Stimulated activated naive CD8-positive, alpha-beta T cell treated with anti-CD3 and anti-CD28 coated beads, Interleukin-15, Interleukin-2, amounts not matched to agents 100 ng/mL and 50 ng/mL, for 24 hours (primary cell): ENCODE data around the gene MANBA.
"Not testable (repeated sequence)": the region's sequence is repeated elsewhere in the genome, so short reads cannot be mapped to it uniquely, and the experiment has no call there.

Experiments
- H3K27ac Mint-ChIP-seq: one replicate; pipeline ENCODE4 v1.8.0; 2021; ENCODE audit warnings: mild to moderate bottlenecking, mixed read lengths
- H3K27me3 Mint-ChIP-seq: one replicate; pipeline ENCODE4 v1.8.0; 2021; ENCODE audit warnings: mixed read lengths
- H3K36me3 Mint-ChIP-seq: one replicate; pipeline ENCODE4 v1.8.0; 2021; ENCODE audit warnings: low read depth, mixed read lengths
- H3K4me1 Mint-ChIP-seq: one replicate; pipeline ENCODE4 v1.8.0; 2021; ENCODE audit warnings: low read depth, mixed read lengths
- H3K4me3 Mint-ChIP-seq: one replicate; pipeline ENCODE4 v1.8.0; 2021; ENCODE audit warnings: mild to moderate bottlenecking, mixed read lengths
- H3K9me3 Mint-ChIP-seq: one replicate; pipeline ENCODE4 v1.8.0; 2021; ENCODE audit warnings: mixed read lengths

MANBA gene

DNA sequence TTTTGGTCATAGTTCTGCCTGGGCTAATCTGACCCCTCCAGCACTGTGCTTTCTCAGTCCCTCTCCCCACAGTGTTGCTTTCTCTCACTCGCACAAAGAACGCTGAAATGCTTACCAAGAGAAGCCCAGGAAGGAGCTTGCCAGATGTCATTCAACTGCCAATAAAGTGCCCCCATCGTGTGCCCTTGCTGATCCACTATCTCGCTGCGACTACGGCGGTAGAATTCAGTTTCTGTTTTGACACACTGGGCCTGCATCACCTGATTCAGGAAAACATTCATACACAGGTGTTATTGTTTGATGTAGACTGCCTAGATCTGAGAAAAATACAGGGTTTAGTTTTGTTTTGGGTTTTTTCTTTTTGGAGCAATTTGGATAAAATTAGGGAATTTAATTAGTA, 121.2 kb downstream of the MANBA start:
- no peaks in the 10 kb centered on the region for H3K9me3 Mint-ChIP-seq
- H3K27me3 Mint-ChIP-seq: no peaks in the 10 kb centered on the region
- H3K4me1 Mint-ChIP-seq: peaks cover 5% of the 10 kb centered on the region
- peak overlapping the region; percentile 65 for H3K27ac Mint-ChIP-seq
- peaks cover 27% of the 10 kb centered on the region for H3K36me3 Mint-ChIP-seq
- H3K4me3 Mint-ChIP-seq: peak overlapping the region; percentile 66

DNA sequence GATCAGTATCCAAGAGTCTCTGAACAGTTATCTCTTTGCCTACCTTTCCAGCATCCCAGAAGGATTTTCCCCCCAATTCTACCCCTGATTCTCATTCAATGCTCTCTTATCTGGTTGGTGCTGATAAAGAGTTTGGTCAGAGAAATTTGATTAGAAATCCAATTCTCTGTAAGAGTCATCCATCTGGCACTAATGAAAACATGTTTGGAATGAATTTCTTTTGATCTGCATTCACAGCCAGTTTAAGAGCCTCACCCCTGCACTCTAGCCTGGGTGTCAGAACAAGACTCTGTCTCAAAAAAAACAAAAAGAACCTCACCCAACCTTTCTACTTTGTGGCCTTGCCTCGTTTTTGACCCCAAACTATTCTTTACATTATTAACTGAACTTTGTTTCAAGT, 122.1 kb downstream of the MANBA start:
- Mint-ChIP-seq H3K27ac (no peak overlapping the region), H3K27me3 (no peaks in the 10 kb centered on the region), H3K9me3 (no peaks in the 10 kb centered on the region), H3K36me3 (peaks cover 27% of the 10 kb centered on the region), H3K4me3 (no peak overlapping the region), H3K4me1 (peaks cover 5% of the 10 kb centered on the region)

DNA sequence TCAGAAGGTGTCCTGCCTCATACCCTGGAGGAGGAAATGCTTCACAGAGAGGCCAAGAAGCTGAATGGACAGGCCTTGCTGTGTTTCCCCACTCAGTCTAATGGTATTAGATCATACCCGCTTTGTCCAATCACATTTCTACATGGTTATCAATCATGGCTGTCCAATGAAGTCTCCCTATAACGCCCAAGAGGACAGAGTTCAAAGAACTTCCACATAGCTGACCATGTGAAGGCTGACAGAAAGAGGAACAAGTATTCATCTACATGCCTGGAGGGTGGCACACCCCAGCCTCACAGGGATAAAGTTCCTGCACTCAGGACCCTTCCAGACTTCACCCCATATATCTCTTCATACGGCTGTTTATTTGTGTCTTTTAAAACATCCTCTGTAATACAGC, 123.4 kb downstream of the MANBA start:
- Mint-ChIP-seq H3K4me3 (no peak overlapping the region), H3K36me3 (peaks cover 27% of the 10 kb centered on the region), H3K9me3 (no peaks in the 10 kb centered on the region), H3K4me1 (peaks cover 5% of the 10 kb centered on the region), H3K27ac (no peak overlapping the region), H3K27me3 (no peaks in the 10 kb centered on the region)

DNA sequence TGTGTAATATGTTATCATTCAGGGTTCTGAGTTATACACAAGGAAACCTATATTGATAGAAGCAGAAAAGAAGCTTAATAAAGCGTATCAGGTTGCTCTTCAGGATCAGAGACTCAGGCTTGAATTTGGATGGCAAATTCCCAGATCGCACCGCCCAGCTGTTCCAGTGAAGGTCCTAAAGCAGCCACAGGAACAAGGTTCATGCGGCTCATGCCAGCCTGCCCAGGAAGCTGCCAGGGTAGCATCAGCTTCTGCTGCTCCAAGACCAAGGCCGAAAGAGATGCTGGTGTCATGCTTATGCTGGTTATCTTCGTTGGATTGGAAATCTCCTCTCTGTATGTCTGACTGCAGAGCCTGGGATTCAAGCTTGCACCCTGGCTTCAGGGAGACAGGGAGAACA, 127.7 kb downstream of the MANBA start:
- H3K27ac Mint-ChIP-seq: no peak overlapping the region
- no peaks in the 10 kb centered on the region for H3K27me3 Mint-ChIP-seq
- H3K36me3 Mint-ChIP-seq: peaks cover 20% of the 10 kb centered on the region
- H3K9me3 Mint-ChIP-seq: no peaks in the 10 kb centered on the region
- no peak overlapping the region for H3K4me3 Mint-ChIP-seq
- H3K4me1 Mint-ChIP-seq: peaks cover 42% of the 10 kb centered on the region

DNA sequence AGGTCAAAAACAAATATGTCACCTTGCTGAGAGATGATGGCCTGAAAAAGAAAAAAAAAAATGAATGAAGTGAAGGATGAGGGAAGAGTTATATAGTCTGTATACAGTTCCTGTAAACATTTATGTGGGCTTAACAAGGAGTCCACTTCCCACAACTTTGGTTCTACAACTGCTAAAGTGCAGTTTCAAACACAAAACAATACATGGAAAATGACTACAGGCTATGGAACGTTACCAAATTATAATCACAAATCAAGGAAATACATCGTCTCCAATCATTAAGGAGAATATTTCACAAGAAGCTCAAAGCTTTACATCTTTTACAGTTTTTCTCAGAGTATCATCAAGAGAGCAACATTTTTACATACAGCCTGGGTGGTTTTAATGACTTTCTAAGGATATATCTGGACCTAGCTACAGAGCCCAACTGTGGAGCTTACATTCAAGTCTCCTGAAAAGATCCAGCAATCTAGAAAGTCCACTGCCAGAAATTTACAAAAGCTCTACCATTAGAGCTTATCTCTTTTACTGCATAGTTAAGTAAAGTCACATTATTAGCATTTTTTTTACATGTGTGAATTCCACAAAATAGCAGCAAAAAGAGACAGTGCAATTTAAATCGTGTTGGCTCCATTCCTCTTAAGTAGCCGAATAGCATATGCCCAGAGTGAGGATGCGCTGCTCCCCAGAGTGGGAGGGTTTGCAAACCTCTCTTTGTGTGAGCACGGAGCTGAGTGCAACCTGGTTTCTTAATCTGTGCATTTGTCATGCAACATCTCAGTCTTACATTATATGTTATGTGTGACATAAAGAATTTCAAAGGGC, 128.3 kb downstream of the MANBA start:
- Mint-ChIP-seq H3K4me3 (no peak overlapping the region), H3K36me3 (peaks cover 20% of the 10 kb centered on the region), H3K4me1 (peaks cover 48% of the 10 kb centered on the region), H3K27me3 (no peaks in the 10 kb centered on the region), H3K27ac (no peak overlapping the region), H3K9me3 (no peaks in the 10 kb centered on the region)

DNA sequence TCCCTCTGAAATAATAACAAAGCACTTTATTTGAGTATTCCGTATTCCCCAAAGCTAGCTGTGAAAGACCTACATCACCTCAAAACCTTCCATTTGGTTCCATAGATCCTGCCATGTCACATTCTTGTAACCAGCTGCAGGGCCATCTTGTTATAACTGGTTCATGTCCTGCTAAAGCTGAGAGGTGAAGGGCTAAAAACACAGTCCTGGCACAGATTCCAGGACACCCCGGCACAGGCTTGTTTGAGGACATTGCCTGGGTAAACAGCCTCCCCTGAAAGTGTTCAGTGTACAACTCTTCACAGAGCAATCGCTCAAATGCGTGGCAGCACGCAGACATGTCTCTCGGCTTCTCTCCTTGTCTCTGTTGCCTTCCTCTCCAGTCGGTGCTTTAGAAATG, 129.2 kb downstream of the MANBA start:
- Mint-ChIP-seq H3K36me3 (peaks cover 16% of the 10 kb centered on the region), H3K4me3 (no peak overlapping the region), H3K9me3 (no peaks in the 10 kb centered on the region), H3K27ac (no peak overlapping the region), H3K4me1 (peaks cover 57% of the 10 kb centered on the region), H3K27me3 (no peaks in the 10 kb centered on the region)

DNA sequence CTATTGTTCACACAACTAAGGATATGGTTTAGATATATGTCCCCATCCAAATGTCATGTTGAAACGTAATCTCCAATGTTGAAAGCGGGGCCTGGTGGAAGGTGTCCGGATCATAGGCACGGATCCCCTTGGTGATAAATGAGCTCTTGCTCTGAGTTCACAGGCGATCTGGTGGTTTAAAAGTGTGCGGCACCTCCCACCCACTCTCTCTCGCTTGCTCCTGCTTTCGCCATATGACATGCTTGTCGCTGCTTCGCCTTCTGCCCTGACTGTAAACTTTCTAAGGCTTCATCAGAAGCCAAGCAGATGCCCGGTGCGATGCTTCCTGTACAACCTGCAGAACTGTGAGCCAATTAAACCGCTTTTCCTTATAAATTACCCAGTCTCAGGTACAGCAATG, 131.1 kb downstream of the MANBA start:
- Mint-ChIP-seq H3K27ac (no peak overlapping the region), H3K9me3 (no peaks in the 10 kb centered on the region), H3K4me1 (peaks cover 67% of the 10 kb centered on the region), H3K4me3 (peak overlapping the region; percentile 15), H3K36me3 (peaks cover 8% of the 10 kb centered on the region), H3K27me3 (no peaks in the 10 kb centered on the region)

DNA sequence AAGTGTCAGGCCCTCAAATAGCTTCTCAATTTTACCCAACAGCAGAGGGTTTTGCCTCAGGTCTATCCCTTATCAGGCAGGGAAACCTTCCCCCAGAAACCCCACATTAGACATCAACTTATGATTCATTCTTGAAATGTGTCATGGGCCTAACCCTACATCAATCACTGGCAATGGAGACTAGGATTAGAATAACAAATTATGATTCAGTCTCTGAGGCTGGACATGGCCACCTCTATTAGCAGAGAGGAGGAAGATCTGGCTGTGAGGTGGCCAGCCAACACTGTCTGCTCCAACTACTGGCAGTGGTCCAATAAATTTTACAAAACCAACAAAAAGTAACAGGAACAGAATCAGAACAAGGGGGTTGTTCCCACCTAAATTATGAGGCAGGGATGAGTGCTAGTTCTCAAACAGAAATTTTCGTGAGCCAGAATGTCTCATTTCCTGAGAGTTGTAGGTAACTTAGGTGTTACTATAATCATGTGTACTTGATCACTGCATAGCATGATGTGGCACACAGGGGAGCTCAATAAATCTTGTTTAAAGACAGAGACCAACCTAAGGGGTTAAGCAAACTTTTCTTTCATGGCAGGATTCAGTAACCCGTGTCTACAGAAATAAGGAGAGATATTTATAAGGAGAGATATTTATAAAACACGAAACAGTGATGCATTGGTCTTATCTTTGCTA, 132.8 kb downstream of the MANBA start:
- H3K27me3 Mint-ChIP-seq: no peaks in the 10 kb centered on the region
- peak overlapping the region; percentile 6 for H3K4me3 Mint-ChIP-seq
- H3K9me3 Mint-ChIP-seq: no peaks in the 10 kb centered on the region
- peaks cover 8% of the 10 kb centered on the region for H3K36me3 Mint-ChIP-seq
- peaks cover 72% of the 10 kb centered on the region for H3K4me1 Mint-ChIP-seq
- H3K27ac Mint-ChIP-seq: peak overlapping the region; percentile 87

DNA sequence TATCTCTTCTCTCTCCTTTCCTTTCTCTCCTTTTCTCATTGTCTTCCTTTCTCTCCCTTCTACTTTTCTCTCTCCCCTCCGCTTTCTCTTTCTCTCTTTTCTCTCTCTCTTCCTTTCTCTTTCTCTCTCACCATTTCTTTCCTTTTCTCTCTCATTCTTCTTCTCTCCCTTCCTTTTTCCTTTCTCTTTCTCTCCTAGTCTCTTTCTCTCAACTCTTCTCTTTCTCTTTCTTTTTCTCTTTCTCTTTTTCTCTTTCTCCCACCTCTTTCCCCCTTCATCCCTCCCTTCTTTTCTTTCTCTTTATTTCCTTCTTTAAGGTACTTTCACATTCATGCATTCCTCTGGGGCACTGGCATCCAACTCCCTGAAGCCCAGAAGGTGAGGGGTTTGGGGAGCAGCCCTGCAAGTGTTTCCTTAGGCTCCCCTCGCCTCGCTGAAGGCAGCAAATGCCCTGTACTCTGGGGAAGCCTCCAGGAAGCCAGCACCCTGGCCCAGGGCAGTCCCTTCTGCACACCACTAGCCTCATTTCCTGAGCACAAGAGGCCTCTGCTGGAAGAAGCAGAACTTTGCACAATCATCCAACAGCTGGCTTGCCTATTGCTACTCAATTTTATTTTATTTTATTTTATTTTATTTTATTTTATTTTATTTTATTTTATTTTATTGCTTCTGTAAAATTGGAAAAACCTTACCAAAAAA, 135.4 kb downstream of the MANBA start:
- Mint-ChIP-seq H3K27ac (peak overlapping the region; percentile 74), H3K4me1 (peaks cover 62% of the 10 kb centered on the region), H3K9me3 (no peaks in the 10 kb centered on the region), H3K27me3 (no peaks in the 10 kb centered on the region), H3K36me3 (no peaks in the 10 kb centered on the region), H3K4me3 (peak overlapping the region; percentile 59)

DNA sequence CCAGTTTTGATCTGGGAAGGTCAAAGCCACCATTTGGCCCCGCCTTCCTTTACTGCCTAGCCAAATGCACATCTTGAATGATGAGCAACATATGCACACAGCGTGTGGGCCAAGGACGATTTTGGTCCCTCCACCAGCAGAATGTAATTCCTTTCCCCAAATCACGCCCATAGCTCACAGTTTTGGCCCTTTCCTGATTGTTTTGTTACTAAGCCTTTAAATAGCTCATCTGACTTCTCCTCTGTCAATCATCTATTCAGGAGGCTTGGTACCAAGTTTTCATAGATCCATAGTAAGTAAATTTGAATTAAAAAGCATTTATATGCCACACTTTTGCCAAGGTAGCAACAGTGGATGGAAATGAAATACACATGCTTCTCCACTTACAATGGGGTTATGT, 136.3 kb downstream of the MANBA start:
- Mint-ChIP-seq H3K27ac (no peak overlapping the region), H3K4me1 (peaks cover 60% of the 10 kb centered on the region), H3K4me3 (no peak overlapping the region), H3K9me3 (no peaks in the 10 kb centered on the region), H3K36me3 (no peaks in the 10 kb centered on the region), H3K27me3 (no peaks in the 10 kb centered on the region)

DNA sequence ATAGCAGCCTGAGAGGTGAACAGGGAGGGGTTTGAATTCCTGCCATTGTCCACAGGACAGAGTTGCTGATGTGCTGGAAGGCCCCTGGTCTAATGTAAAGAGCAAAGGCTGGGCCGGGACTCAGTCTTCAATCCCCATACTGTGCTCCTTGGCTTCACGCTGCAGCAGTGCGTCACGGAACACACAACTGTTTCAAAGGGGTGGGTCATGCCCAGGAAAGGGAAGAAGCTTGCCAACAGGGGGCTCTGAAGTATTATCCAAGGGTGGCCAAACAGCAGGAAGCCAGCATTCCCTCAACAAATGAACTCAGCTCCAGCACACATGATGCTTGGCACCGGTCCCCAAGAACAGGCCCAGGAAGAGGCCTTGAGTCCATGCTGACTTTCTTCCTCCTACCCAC, 137.1 kb downstream of the MANBA start:
- Mint-ChIP-seq H3K36me3 (peaks cover 7% of the 10 kb centered on the region), H3K9me3 (peaks cover 2% of the 10 kb centered on the region), H3K4me1 (peaks cover 60% of the 10 kb centered on the region), H3K27me3 (no peaks in the 10 kb centered on the region), H3K27ac (no peak overlapping the region), H3K4me3 (no peak overlapping the region)

DNA sequence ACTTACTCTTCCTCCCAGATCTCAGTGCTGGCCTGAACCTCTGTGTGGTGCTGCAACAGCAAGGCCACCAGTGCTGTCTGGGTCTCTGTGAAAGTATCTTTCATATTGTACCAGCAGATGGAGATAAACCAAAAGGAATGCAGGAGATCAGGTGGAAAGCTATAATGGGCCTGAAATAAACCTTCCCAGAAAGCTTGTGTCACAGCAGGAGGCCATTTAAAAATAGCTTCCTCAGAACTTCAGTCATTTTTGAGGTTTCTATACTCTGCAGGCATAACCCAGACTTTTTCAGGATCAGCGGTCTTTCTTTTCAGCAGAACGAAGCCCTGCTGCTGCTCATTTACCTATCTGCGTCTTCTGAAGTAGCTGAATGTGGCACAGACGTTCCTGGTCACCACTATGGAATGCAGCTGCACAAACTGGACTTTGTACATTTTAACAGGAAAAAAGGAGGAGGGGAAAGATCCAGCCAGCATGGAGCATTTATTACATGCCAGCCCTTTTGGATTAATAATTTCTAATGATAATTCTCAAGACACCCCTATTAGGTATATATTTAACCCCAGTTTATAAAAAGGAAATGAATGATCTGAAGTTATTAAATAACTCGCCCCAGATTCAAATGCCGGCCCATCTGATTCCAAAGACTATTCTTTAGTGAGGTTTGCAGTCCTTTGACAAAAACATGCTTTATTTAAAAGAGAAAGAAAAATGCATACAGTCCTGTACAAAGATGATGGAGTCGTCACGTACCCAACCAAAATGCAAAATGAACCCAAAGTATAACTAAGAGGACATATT, 139.9 kb downstream of the MANBA start:
- Mint-ChIP-seq H3K4me1 (peaks cover 58% of the 10 kb centered on the region), H3K27me3 (no peaks in the 10 kb centered on the region), H3K27ac (no peak overlapping the region), H3K9me3 (peaks cover 5% of the 10 kb centered on the region), H3K4me3 (no peak overlapping the region), H3K36me3 (peaks cover 27% of the 10 kb centered on the region)

DNA sequence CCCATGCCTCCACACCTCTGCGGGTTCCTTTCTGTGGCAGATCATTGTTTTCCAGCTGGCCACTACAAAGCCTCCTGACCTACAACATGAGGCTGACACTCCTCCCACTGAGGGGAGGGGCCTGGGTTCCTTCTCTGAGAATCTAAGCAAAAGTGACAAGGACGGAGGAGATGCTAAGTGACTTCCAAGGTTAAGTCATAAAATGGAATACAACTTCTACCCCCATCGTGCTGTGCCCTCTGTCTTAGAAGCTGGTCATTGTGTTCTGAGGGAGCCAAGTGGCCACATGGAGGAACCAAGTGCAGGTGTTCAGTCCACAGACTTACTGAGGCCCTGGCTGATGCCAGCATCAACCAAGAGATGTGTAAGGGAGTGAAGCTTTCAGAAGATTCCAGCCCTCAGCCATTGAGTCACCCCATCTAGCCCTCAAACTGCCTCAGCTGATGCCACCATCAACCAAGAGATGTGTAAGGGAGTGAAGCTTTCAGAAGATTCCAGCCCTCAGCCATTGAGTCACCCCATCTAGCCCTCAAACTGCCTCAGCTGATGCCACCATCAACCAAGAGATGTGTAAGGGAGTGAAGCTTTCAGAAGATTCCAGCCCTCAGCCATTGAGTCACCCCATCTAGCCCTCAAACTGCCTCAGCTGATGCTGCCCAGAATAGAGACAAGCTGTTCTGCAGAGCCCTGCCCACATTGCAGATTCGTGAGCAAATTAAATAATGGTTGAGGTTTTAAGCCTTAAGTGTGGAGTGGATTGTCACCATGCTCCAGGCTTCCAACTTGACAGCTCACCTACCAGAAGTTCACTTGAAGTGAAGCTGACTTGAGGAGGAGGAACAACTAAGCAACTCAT, 140.8 kb downstream of the MANBA start:
- H3K4me3 Mint-ChIP-seq: peak overlapping the region; percentile 14
- H3K9me3 Mint-ChIP-seq, H3K27me3 Mint-ChIP-seq: not testable (repeated sequence)
- H3K27ac Mint-ChIP-seq: peak overlapping the region; percentile 73
- peaks cover 60% of the 10 kb centered on the region for H3K4me1 Mint-ChIP-seq
- H3K36me3 Mint-ChIP-seq: peaks cover 36% of the 10 kb centered on the region

DNA sequence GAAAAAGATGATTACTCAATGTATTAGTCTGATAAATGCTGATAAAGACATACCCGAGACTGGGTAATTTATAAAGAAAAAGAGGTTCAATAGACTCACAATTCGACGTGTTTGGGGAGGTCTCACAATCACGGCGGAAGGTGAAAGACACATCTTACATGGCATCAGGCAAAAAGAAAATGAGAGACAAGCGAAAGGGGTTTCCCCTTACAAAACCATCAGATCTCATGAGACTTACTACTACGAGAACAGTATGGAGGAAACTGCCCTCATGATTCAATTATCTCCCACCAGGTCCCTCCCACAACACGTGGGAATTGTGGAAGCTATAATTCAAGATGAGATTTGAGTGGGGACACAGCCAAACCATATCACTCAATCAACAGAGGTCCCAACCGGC, 141.7 kb downstream of the MANBA start:
- H3K4me3 Mint-ChIP-seq: not testable (repeated sequence)

More for the DNA sequence above, 141.7 kb downstream of the MANBA start:
- Mint-ChIP-seq H3K4me1 (peaks cover 62% of the 10 kb centered on the region), H3K27ac (peak overlapping the region; percentile 73), H3K36me3 (peaks cover 46% of the 10 kb centered on the region)
- not testable (repeated sequence) for H3K27me3 Mint-ChIP-seq, H3K9me3 Mint-ChIP-seq
